ENCODE measurements around the gene OXSR1.
"Not testable (repeated sequence)": the region's sequence is repeated elsewhere in the genome, so short reads cannot be mapped to it uniquely, and the experiment has no call there.

Gene OXSR1

GRCh38 chr3:38143511-38143910 is 21.8 kb upstream of the OXSR1 start:
- no peak for DNase-seq (ENCODE audit: low read depth)

GRCh38 chr3:38146504-38146903 is 18.8 kb upstream of the OXSR1 start:
- DNase-seq (ENCODE audit: low read depth) = no peak

- no peak for DNase-seq (ENCODE audit: low read depth)
Measured at GRCh38 chr3:38147421-38147820, 17.9 kb upstream of the OXSR1 start.

- no peak for DNase-seq (ENCODE audit: low read depth)
Measured at GRCh38 chr3:38148311-38148882, 16.9 kb upstream of the OXSR1 start.

- DNase-seq (ENCODE audit: low read depth) = no peak
Measured at GRCh38 chr3:38149708-38150107, 15.6 kb upstream of the OXSR1 start.

GRCh38 chr3:38150780-38151528 is 14.4 kb upstream of the OXSR1 start:
- DNase-seq (ENCODE audit: low read depth) = no peak

GRCh38 chr3:38151667-38152265 is 13.6 kb upstream of the OXSR1 start:
- DNase-seq (ENCODE audit: low read depth) = no peak

- DNase-seq (ENCODE audit: low read depth) = no peak
Measured at GRCh38 chr3:38152609-38153008, 12.7 kb upstream of the OXSR1 start.

- DNase-seq (ENCODE audit: low read depth) = no peak
Measured at GRCh38 chr3:38153221-38153620, 12.1 kb upstream of the OXSR1 start.

GRCh38 chr3:38154033-38154494 is 11.3 kb upstream of the OXSR1 start:
- DNase-seq (ENCODE audit: low read depth) = no peak

GRCh38 chr3:38154625-38155255 is 10.6 kb upstream of the OXSR1 start:
- no peak for DNase-seq (ENCODE audit: low read depth)

- DNase-seq (ENCODE audit: low read depth) = no peak
Measured at GRCh38 chr3:38155825-38156224, 9.5 kb upstream of the OXSR1 start.

- DNase-seq (ENCODE audit: low read depth) = no peak
Measured at GRCh38 chr3:38157117-38157516, 8.2 kb upstream of the OXSR1 start.

- DNase-seq (ENCODE audit: low read depth) = no peak
Measured at GRCh38 chr3:38157595-38157994, 7.7 kb upstream of the OXSR1 start.

GRCh38 chr3:38158472-38158871 is 6.9 kb upstream of the OXSR1 start:
- DNase-seq (ENCODE audit: low read depth) = no peak

- not testable (repeated sequence) for DNase-seq (ENCODE audit: low read depth)
Measured at GRCh38 chr3:38160704-38161103, 4.6 kb upstream of the OXSR1 start.

- DNase-seq (ENCODE audit: low read depth) = no peak
Measured at GRCh38 chr3:38163117-38163840, 2.1 kb upstream of the OXSR1 start.

- no peak for DNase-seq (ENCODE audit: low read depth)
Measured at GRCh38 chr3:38163841-38164642, 1.3 kb upstream of the OXSR1 start.

- DNase-seq (ENCODE audit: low read depth) = no peak
Measured at GRCh38 chr3:38164643-38164951, 740 bp upstream of the OXSR1 start.

GRCh38 chr3:38165722-38166387 is 518 bp downstream of the OXSR1 start:
- DNase-seq (ENCODE audit: low read depth) = no peak

GRCh38 chr3:38167591-38167990 is 2.3 kb downstream of the OXSR1 start:
- no peak for DNase-seq (ENCODE audit: low read depth)

Data from activated T-cell treated with anti-CD3 and anti-CD28 coated beads for 48 hours (primary cell).